PC-3 (cell line): ENCODE results near the gene NR3C1.

Source experiments
- CTCF ChIP-seq: fragments of 300-600 bp; sonication (generic); conservative IDR thresholded peaks from 2 replicates; pipeline ENCODE4 v1.5.1; 2017; ENCODE audit warnings: antibody characterized with exemption, low read depth, mild to moderate bottlenecking, low read length
- EZH2 ChIP-seq: fragments of 300-600 bp; sonication (generic); IDR thresholded peaks from one replicate; pipeline ENCODE4 v1.6.1; 2017; ENCODE audit warnings: antibody characterized with exemption, mild to moderate bottlenecking, low read length; ENCODE audit not compliant: unreplicated experiment

- TF ChIP-seq CTCF (no peak), EZH2 (no peak)
Measured at GRCh38 chr5:143390941-143391340, 12.5 kb downstream of the NR3C1 start.
